ENCODE data around the gene KRT79. TPM values are rescaled to one million over a fixed set of nuclear protein-coding genes. Genes with fewer than 3 reads are reported as not detected.

KRT79 gene
- total RNA-seq, 1 experiment from 2014 or later = 0.08 TPM

- DNase-seq (ENCODE audit: low read depth in 1 of 2, low spot score in 2 of 2) = peak in 1 of 2 experiments; percentile 91
- Histone ChIP-seq H3K9me3 (replicated peaks) (peaks cover 22% of the 10 kb centered on the region), H3K4me3 (no peak overlapping the region), H3K36me3 (no peaks in the 10 kb centered on the region), H3K4me1 (replicated peaks) (no peaks in the 10 kb centered on the region), H3K27me3 (replicated peaks) (peaks cover 92% of the 10 kb centered on the region), H3K27ac (no peak overlapping the region)
Observed at GRCh38 chr12:52784909-52785308, 49.2 kb downstream of the KRT79 start.

GRCh38 chr12:52783563-52784316 lies 50.4 kb downstream of the KRT79 start:
- H3K27me3 ChIP-seq (replicated peaks) = peaks cover 92% of the 10 kb centered on the region

GRCh38 chr12:52782502-52782901 lies 51.6 kb downstream of the KRT79 start:
- Histone ChIP-seq H3K27me3 (replicated peaks) (peaks cover 92% of the 10 kb centered on the region), H3K27ac (no peak overlapping the region), H3K4me3 (no peak overlapping the region), H3K36me3 (no peaks in the 10 kb centered on the region), H3K9me3 (replicated peaks) (peaks cover 28% of the 10 kb centered on the region), H3K4me1 (replicated peaks) (no peaks in the 10 kb centered on the region)
- DNase-seq (ENCODE audit: low read depth in 1 of 2, low spot score in 2 of 2) = peak; percentile 78 to 92

More at GRCh38 chr12:52783563-52784316, 50.4 kb downstream of the KRT79 start:
- H3K36me3 ChIP-seq = no peaks in the 10 kb centered on the region
- no peaks in the 10 kb centered on the region for H3K4me1 ChIP-seq (replicated peaks)
- peak; percentile 79 to 92 for DNase-seq (ENCODE audit: low read depth in 1 of 2, low spot score in 2 of 2)
- H3K4me3 ChIP-seq = no peak overlapping the region
- H3K27ac ChIP-seq = no peak overlapping the region
- peaks cover 28% of the 10 kb centered on the region for H3K9me3 ChIP-seq (replicated peaks)

- H3K27ac ChIP-seq = no peak overlapping the region
- peaks cover 92% of the 10 kb centered on the region for H3K27me3 ChIP-seq (replicated peaks)
- H3K4me3 ChIP-seq = no peak overlapping the region
- H3K9me3 ChIP-seq (replicated peaks) = peaks cover 24% of the 10 kb centered on the region
- H3K4me1 ChIP-seq (replicated peaks) = no peaks in the 10 kb centered on the region
- no peaks in the 10 kb centered on the region for H3K36me3 ChIP-seq
- peak; percentile 75 to 90 for DNase-seq (ENCODE audit: low read depth in 1 of 2, low spot score in 2 of 2)
Observed at GRCh38 chr12:52781399-52782082, 52.6 kb downstream of the KRT79 start.

- H3K4me3 ChIP-seq = no peak overlapping the region
- peaks cover 93% of the 10 kb centered on the region for H3K27me3 ChIP-seq (replicated peaks)
- peak; percentile 76 to 86 for DNase-seq (ENCODE audit: low read depth in 1 of 2, low spot score in 2 of 2)
- peaks cover 18% of the 10 kb centered on the region for H3K9me3 ChIP-seq (replicated peaks)
- no peaks in the 10 kb centered on the region for H3K36me3 ChIP-seq
- H3K27ac ChIP-seq = no peak overlapping the region
- H3K4me1 ChIP-seq (replicated peaks) = no peaks in the 10 kb centered on the region
Observed at GRCh38 chr12:52779914-52780313, 54.2 kb downstream of the KRT79 start.

- H3K9me3 ChIP-seq (replicated peaks) = peaks cover 15% of the 10 kb centered on the region
- H3K27ac ChIP-seq = no peak overlapping the region
- no peaks in the 10 kb centered on the region for H3K36me3 ChIP-seq
- peak; percentile 78 to 88 for DNase-seq (ENCODE audit: low read depth in 1 of 2, low spot score in 2 of 2)
- H3K4me3 ChIP-seq = no peak overlapping the region
- no peaks in the 10 kb centered on the region for H3K4me1 ChIP-seq (replicated peaks)
- H3K27me3 ChIP-seq (replicated peaks) = peaks cover 95% of the 10 kb centered on the region
Observed at GRCh38 chr12:52778833-52779232, 55.3 kb downstream of the KRT79 start.

GRCh38 chr12:52777566-52777965 lies 56.5 kb downstream of the KRT79 start:
- H3K4me3 ChIP-seq = no peak overlapping the region
- no peaks in the 10 kb centered on the region for H3K36me3 ChIP-seq
- no peaks in the 10 kb centered on the region for H3K4me1 ChIP-seq (replicated peaks)
- H3K9me3 ChIP-seq (replicated peaks) = peaks cover 12% of the 10 kb centered on the region
- H3K27ac ChIP-seq = no peak overlapping the region
- peaks cover 100% of the 10 kb centered on the region for H3K27me3 ChIP-seq (replicated peaks)
- no peak for DNase-seq (ENCODE audit: low read depth in 1 of 2, low spot score in 2 of 2)

GRCh38 chr12:52776913-52777395 lies 57.2 kb downstream of the KRT79 start, which contains the start of gene KRT76:
Gene KRT76, minus strand, starts transcription at chr12:52777345. Its CDS starts 54 bp downstream, at chr12:52777291.
- Histone ChIP-seq H3K36me3 (no peaks in the 10 kb centered on the region), H3K9me3 (replicated peaks) (peaks cover 16% of the 10 kb centered on the region), H3K4me3 (no peak within 1 kb of the TSS), H3K27ac (no peak within 1 kb of the TSS), H3K4me1 (replicated peaks) (no peaks in the 10 kb centered on the region), H3K27me3 (replicated peaks) (peaks cover 100% of the 10 kb centered on the region)
- DNase-seq (ENCODE audit: low read depth in 1 of 2, low spot score in 2 of 2) = peak in 1 of 2 experiments; percentile 78

GRCh38 chr12:52776435-52776834 lies 57.7 kb downstream of the KRT79 start:
- Histone ChIP-seq H3K4me1 (replicated peaks) (no peaks in the 10 kb centered on the region), H3K4me3 (no peak overlapping the region), H3K27me3 (replicated peaks) (peaks cover 100% of the 10 kb centered on the region), H3K9me3 (replicated peaks) (peaks cover 21% of the 10 kb centered on the region), H3K36me3 (no peaks in the 10 kb centered on the region), H3K27ac (no peak overlapping the region)
- peak in 1 of 2 experiments; percentile 80 for DNase-seq (ENCODE audit: low read depth in 1 of 2, low spot score in 2 of 2)

- H3K9me3 ChIP-seq (replicated peaks) = peaks cover 38% of the 10 kb centered on the region
- no peaks in the 10 kb centered on the region for H3K4me1 ChIP-seq (replicated peaks)
- no peak overlapping the region for H3K4me3 ChIP-seq
- no peak overlapping the region for H3K27ac ChIP-seq
- no peaks in the 10 kb centered on the region for H3K36me3 ChIP-seq
- DNase-seq (ENCODE audit: low read depth in 1 of 2, low spot score in 2 of 2) = peak in 1 of 2 experiments; percentile 78
- H3K27me3 ChIP-seq (replicated peaks) = peaks cover 100% of the 10 kb centered on the region
Observed at GRCh38 chr12:52774629-52775250, 59.4 kb downstream of the KRT79 start.

- Histone ChIP-seq H3K4me1 (replicated peaks) (no peaks in the 10 kb centered on the region), H3K4me3 (no peak overlapping the region), H3K36me3 (no peaks in the 10 kb centered on the region), H3K27me3 (replicated peaks) (peaks cover 100% of the 10 kb centered on the region), H3K9me3 (replicated peaks) (peaks cover 32% of the 10 kb centered on the region), H3K27ac (no peak overlapping the region)
- DNase-seq (ENCODE audit: low read depth in 1 of 2, low spot score in 2 of 2) = peak; percentile 80 to 87
Observed at GRCh38 chr12:52772772-52773171, 61.3 kb downstream of the KRT79 start.

- no peak overlapping the region for H3K4me3 ChIP-seq
- no peaks in the 10 kb centered on the region for H3K4me1 ChIP-seq (replicated peaks)
- H3K36me3 ChIP-seq = no peaks in the 10 kb centered on the region
- H3K27ac ChIP-seq = no peak overlapping the region
- peaks cover 100% of the 10 kb centered on the region for H3K27me3 ChIP-seq (replicated peaks)
- peaks cover 32% of the 10 kb centered on the region for H3K9me3 ChIP-seq (replicated peaks)
- peak; percentile 80 to 84 for DNase-seq (ENCODE audit: low read depth in 1 of 2, low spot score in 2 of 2)
Observed at GRCh38 chr12:52772188-52772587, 61.9 kb downstream of the KRT79 start.

- Histone ChIP-seq H3K27me3 (replicated peaks) (peaks cover 98% of the 10 kb centered on the region), H3K27ac (no peak overlapping the region), H3K36me3 (no peaks in the 10 kb centered on the region), H3K4me3 (no peak overlapping the region), H3K9me3 (replicated peaks) (peaks cover 32% of the 10 kb centered on the region), H3K4me1 (replicated peaks) (no peaks in the 10 kb centered on the region)
- peak in 1 of 2 experiments; percentile 85 for DNase-seq (ENCODE audit: low read depth in 1 of 2, low spot score in 2 of 2)
Observed at GRCh38 chr12:52771505-52771904, 62.6 kb downstream of the KRT79 start.
